Adipose tissue (tissue), 3 donors: ENCODE data around the gene ZNF592. TPM values are rescaled to one million over a fixed set of nuclear protein-coding genes. Genes with fewer than 3 reads are reported as not detected.
"Not testable (repeated sequence)": the region's sequence is repeated elsewhere in the genome, so short reads cannot be mapped to it uniquely, and the experiment has no call there.

Source experiments
- H3K27ac ChIP-seq: one replicate; pipeline ENCODE4 v1.5.1; 2013; ENCODE audit warnings: low read depth, low read length
- whole genome bisulfite sequencing, 3 donors: extraction: QIAGEN DNeasy Blood & Tissue Kit; methylation state at CpG; one replicate each; pipeline ENCODE4 v1.1.7; 2013; 5-methylcytosine and 5-hydroxymethylcytosine counted together
- polyA plus RNA-seq, 3 donors: library from polyadenylated mRNA; stranded (reverse); fragments of 200-250 nt; gene quantifications; one replicate each; pipeline ENCODE4 v1.2.3, GENCODE V29; 2013
- donor health status: healthy with polysubstance abuse.
- donor health status: Bipolar disorder and iron deficiency.
- donor health status: healthy.

ZNF592 gene, protein sequence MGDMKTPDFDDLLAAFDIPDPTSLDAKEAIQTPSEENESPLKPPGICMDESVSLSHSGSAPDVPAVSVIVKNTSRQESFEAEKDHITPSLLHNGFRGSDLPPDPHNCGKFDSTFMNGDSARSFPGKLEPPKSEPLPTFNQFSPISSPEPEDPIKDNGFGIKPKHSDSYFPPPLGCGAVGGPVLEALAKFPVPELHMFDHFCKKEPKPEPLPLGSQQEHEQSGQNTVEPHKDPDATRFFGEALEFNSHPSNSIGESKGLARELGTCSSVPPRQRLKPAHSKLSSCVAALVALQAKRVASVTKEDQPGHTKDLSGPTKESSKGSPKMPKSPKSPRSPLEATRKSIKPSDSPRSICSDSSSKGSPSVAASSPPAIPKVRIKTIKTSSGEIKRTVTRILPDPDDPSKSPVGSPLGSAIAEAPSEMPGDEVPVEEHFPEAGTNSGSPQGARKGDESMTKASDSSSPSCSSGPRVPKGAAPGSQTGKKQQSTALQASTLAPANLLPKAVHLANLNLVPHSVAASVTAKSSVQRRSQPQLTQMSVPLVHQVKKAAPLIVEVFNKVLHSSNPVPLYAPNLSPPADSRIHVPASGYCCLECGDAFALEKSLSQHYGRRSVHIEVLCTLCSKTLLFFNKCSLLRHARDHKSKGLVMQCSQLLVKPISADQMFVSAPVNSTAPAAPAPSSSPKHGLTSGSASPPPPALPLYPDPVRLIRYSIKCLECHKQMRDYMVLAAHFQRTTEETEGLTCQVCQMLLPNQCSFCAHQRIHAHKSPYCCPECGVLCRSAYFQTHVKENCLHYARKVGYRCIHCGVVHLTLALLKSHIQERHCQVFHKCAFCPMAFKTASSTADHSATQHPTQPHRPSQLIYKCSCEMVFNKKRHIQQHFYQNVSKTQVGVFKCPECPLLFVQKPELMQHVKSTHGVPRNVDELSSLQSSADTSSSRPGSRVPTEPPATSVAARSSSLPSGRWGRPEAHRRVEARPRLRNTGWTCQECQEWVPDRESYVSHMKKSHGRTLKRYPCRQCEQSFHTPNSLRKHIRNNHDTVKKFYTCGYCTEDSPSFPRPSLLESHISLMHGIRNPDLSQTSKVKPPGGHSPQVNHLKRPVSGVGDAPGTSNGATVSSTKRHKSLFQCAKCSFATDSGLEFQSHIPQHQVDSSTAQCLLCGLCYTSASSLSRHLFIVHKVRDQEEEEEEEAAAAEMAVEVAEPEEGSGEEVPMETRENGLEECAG (N-terminal part only)
- polyA plus RNA-seq = 10 to 100 TPM in 1 of 3 donors, 1 to 10 TPM in 2; 6.6 to 12.8 (median 9.6) TPM

DNA sequence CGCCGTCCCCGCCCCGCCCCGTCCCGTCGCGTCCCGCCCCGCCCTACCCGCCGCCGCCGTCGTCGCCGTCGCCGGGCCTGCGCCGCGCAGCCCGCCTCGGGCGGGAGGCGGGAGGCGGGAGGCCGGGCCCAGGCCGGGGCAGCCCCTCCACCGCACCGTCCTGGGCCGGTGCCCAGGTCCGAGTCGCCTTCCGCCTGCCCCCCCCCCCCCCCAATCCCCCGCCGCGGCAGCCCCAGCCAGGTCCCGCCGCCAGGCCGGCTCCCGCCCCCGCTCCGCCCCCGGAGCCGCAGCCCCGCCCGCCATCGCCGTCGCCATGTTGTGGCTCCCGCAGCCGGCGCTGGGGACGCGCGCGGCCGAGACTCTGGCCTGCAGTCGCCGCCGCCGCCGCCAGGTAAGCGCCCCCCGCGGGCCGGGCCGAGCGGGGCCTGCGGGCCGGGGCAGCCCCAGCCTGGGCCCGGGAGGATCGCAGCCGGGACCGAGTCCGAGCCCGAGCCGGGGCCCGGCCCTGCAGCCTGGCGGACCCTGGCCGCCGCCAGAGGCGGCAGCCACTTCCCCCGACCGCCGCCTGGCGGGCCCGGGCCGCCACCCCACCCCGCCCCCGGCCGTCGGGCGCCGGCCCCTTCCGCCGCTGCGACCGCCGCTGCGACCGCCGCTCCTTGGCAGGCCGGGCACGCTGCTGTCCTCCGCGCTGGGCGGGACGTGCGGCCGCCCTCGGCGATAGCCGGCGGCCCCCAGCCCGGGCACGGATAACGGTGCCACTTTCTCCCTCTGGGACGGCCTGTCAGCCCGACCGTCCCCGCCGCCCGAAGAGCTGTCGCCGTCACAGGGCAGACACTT, at the start of gene ZNF592:
ZNF592 (plus strand) TSS at position 319 of the 837 bp plus-strand sequence. CDS start 34,084 bp downstream, outside the sequence.
- WGBS, 3 donors = 0 to 1% (median 0%) methylated on average over 76 to 127 of the region's 127 CpGs
- H3K27ac ChIP-seq = peak within 1 kb of the TSS; percentile 94

- 89 to 90% (median 89%) methylated on average over 8 of the region's 8 CpGs for WGBS, 3 donors
- H3K27ac ChIP-seq = no peak overlapping the region
Measured at GRCh38 chr15:84699538-84700191, 48.7 kb upstream of the ZNF592 start.

GRCh38 chr15:84702961-84703482, 45.4 kb upstream of the ZNF592 start:
- H3K27ac ChIP-seq = no peak overlapping the region
- 26 to 38% (median 30%) methylated on average over 4 of the region's 4 CpGs for WGBS, 3 donors

DNA sequence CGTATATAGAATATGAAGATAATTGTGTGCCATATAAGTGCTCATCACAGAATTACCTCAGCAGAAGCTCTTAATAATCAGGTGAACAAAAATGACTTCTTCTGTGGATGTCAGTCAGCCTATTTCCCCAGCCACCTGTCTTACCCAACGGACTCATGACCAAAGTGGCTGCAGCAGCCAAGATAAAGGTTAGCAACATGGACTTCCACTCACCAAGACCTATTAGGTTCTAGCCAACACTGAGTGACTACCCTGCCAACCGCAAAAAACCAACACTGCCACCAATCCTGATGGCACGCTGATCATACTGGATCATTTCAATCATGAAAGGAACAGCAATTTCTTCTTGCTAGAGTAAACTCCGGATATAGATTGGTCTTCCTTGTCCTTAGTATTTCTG, 44.6 kb upstream of the ZNF592 start:
- 91 to 95% (median 93%) methylated on average over 5 of the region's 5 CpGs for WGBS, 3 donors
- H3K27ac ChIP-seq = no peak overlapping the region

DNA sequence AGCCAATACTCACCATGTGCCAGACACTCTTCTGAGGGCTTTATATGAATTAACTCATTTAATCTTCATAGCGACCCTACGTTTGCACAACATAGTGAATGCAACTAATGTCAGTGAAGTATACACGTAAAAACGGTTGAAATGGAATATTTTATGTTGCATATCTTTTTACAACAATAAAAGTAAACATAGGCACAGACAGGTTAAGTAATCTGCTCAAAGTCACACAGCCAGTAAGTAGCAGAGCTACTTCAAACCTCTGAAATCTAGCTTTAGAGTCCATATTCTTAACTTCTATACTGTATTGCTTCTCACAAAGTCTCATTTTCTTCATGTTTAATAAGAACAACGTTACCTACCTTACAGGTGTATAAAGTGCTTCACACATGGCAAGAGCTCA, 34.0 kb upstream of the ZNF592 start:
- 48 to 82% (median 74%) methylated on average over 5 of the region's 5 CpGs for WGBS, 3 donors
- H3K27ac ChIP-seq = no peak overlapping the region

GRCh38 chr15:84714821-84715220, 33.6 kb upstream of the ZNF592 start:
- no peak overlapping the region for H3K27ac ChIP-seq
- 28 to 58% (median 51%) methylated on average over 3 of the region's 3 CpGs for WGBS, 3 donors

DNA sequence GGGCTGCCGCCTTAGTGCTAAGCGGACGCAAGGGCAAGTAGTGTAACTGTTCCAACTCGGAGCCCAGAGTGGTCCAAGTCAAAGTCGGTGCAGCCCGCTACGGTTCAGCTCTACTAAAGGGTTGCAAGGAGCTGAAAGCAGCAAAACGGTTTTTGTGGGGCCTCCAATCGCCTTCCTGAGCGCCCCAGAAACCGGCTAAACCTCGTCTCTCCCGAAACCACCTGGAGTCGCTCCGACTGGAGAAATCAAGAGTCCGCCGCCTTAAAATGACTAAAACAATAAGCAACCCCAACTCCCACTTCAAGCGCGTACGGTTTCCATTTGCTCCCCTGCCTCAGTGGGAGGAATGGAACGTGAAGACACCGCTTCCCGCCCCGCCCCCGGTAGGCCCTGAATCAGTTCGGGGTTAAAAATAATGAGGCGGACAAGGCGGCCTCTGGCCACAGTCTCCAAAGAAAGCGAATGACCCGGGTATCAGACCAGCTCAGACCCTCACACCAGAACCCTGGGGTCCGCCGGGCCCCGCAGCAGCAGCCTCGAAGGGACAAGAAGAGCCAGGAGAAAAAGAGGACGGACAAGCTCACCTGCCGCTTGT, 32.9 kb upstream of the ZNF592 start:
- peak overlapping the region; percentile 88 for H3K27ac ChIP-seq
- 0 to 1% (median 1%) methylated on average over 36 of the region's 36 CpGs for WGBS, 3 donors

DNA sequence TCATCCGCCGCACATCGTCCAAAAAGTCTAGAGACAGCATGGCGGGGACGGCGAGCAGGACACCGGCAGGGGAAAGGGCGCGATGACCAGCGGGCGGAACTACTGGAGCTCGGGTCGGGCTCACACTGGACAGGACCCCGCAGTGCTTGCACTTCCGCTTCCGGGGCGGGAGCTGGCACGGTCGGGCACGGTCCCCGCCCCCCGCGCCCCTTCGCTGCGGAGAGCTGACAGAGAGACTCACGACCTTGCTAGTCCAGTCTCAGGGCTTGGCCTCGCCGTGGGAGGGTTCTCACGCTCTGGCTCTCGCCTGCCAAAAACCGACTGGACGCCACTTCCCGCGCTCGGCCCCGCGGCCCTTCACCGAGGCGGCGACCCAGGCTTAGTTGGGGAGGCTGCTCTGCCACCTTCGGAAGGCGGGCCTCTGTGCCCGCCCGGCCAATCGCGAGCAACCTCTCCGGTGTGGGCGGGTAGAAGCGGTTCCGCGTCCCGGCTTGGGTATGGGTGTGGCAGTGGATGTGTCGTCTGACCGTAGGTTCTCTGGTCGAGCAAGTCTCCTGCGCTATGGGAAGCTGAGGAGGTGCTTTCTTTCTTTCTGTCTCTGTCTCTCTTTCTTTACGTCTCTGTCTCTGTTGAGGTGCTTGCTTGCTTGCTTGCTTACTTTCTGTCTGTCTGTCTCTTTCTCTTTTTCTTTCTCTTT, 32.2 kb upstream of the ZNF592 start, which contains the start of gene SEC11A:
SEC11A (minus strand) TSS at position 104 of the 697 bp plus-strand sequence; CDS start at position 40, 64 bp downstream.
- WGBS, 3 donors = 0% methylated on average over 57 of the region's 57 CpGs
- H3K27ac ChIP-seq = peak within 1 kb of the TSS; percentile 88

- 70 to 75% (median 72%) methylated on average over 2 of the region's 2 CpGs for WGBS, 3 donors
Measured at GRCh38 chr15:84721371-84721770, 27.0 kb upstream of the ZNF592 start.

GRCh38 chr15:84722628-84723027, 25.8 kb upstream of the ZNF592 start:
- H3K27ac ChIP-seq = no peak overlapping the region
- WGBS, 3 donors = 75 to 84% (median 83%) methylated on average over 2 of the region's 2 CpGs

More at GRCh38 chr15:84721371-84721770, 27.0 kb upstream of the ZNF592 start:
- H3K27ac ChIP-seq = no peak overlapping the region

DNA sequence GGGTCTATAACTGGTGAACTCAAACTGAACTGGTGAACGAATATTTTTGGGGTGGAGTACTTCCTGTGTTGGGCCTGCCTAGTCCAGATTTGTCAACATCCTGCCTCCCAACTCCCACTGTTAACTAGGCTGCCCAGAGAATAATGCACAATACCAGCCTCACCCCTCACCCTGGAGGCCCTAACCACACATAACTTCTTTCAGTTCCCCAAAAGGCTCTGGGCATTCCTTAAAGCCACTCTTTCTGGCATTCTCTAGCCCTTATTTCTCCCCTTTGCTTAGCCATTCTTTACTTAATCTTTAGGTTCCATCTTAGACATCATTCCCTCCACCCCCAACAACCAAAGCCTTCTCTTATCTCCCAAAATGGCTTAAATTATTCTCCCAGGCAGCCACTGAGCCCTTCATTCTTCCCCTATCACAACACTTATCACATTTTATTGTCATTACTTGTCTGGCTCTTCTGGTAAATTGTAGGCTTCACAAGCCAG, 23.3 kb upstream of the ZNF592 start:
- 9 to 42% (median 11%) methylated on average over 1 of the region's 1 CpG for WGBS, 3 donors
- no peak overlapping the region for H3K27ac ChIP-seq

- 97 to 98% (median 98%) methylated on average over 6 of the region's 6 CpGs for WGBS, 3 donors
- H3K27ac ChIP-seq = no peak overlapping the region
Measured at GRCh38 chr15:84727429-84727828, 21.0 kb upstream of the ZNF592 start.

DNA sequence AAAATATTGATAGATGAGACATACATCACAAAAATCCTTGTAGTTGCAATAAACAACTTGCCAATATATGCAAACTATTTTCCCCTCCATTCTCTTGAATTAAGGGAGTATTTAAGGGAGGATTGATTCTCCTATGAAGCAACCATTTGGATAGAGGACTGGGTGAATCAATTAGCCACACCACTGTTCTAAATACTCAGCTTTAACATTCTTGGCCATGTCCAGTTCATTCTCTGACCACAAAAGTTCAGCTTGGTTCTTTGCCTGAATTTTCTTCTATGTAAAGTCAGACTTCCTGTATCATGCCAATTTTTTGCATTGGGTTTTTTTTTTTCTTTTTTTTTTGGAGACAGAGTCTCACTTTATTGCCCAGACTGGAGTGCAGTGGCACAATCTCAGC, 16.6 kb upstream of the ZNF592 start:
- H3K27ac ChIP-seq = no peak overlapping the region

- WGBS, 3 donors = 21 to 35% (median 28%) methylated on average over 7 of the region's 7 CpGs
- H3K27ac ChIP-seq = no peak overlapping the region
Measured at GRCh38 chr15:84734794-84735479, 13.5 kb upstream of the ZNF592 start.

DNA sequence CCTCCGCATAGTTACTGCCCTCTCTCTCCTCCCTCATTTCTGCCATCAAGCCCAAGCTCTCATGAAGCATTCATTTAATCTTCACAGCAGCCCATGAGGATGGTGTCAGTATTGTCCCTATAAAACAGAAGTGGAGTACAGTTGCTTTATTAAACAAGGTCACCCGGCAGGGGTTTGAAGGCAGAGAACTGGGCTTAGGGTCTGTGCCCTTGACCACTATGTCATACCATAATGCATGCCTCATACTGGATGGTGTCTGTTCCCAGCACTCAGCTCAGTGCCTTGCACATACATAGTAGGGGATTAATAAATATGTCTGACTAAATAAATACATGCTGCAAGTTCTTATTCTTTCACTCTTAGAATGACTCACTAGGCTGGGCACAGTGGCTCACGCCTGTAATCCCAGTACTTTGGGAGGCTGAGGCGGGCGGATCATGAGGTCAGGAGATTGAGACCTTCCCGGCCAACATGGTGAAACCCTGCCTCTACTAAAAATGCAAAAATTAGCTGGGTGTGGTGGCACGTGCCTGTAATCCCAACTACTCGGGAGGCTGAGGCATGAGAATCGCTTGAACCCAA, 12.8 kb upstream of the ZNF592 start:
- 67 to 80% (median 77%) methylated on average over 9 of the region's 9 CpGs for WGBS, 3 donors
- not testable (repeated sequence) for H3K27ac ChIP-seq
